GM21825 (cell line): ENCODE measurements around the gene TBX15.
"Not testable (repeated sequence)": the region's sequence is repeated elsewhere in the genome, so short reads cannot be mapped to it uniquely, and the experiment has no call there.

ENCODE experiments used
- ATAC-seq: cut with Tn5 transposase; IDR thresholded peaks from one replicate; pipeline ENCODE4 v1.9.1; 2021; ENCODE audit warnings: mild to moderate bottlenecking, moderate library complexity; ENCODE audit not compliant: unreplicated experiment

Gene TBX15

GRCh38 chr1:118928739-118929554 lies 59.2 kb downstream of the TBX15 start:
- ATAC-seq: no peak

GRCh38 chr1:118927427-118928187 lies 60.5 kb downstream of the TBX15 start:
- no peak for ATAC-seq

GRCh38 chr1:118926261-118926660 lies 61.9 kb downstream of the TBX15 start:
- no peak for ATAC-seq

GRCh38 chr1:118925651-118926050 lies 62.5 kb downstream of the TBX15 start:
- no peak for ATAC-seq

GRCh38 chr1:118923319-118923718 lies 64.8 kb downstream of the TBX15 start:
- ATAC-seq: no peak

- no peak for ATAC-seq
Measured at GRCh38 chr1:118921994-118922393, 66.1 kb downstream of the TBX15 start.

GRCh38 chr1:118920124-118920717 lies 67.9 kb downstream of the TBX15 start:
- no peak for ATAC-seq

GRCh38 chr1:118918940-118919259 lies 69.2 kb downstream of the TBX15 start:
- no peak for ATAC-seq

GRCh38 chr1:118918230-118918939 lies 69.8 kb downstream of the TBX15 start:
- ATAC-seq: peak; percentile 72

GRCh38 chr1:118916346-118916745 lies 71.8 kb downstream of the TBX15 start:
- ATAC-seq: not testable (repeated sequence)

- ATAC-seq: peak; percentile 51
Measured at GRCh38 chr1:118914379-118915161, 73.6 kb downstream of the TBX15 start.

- no peak for ATAC-seq
Measured at GRCh38 chr1:118913818-118914217, 74.3 kb downstream of the TBX15 start.

GRCh38 chr1:118912574-118912973 lies 75.6 kb downstream of the TBX15 start:
- ATAC-seq: no peak

- ATAC-seq: no peak
Measured at GRCh38 chr1:118911571-118911970, 76.6 kb downstream of the TBX15 start.

GRCh38 chr1:118907466-118907865 lies 80.7 kb downstream of the TBX15 start:
- no peak for ATAC-seq

GRCh38 chr1:118905671-118906070 lies 82.5 kb downstream of the TBX15 start:
- no peak for ATAC-seq

- ATAC-seq: no peak
Measured at GRCh38 chr1:118905196-118905595, 82.9 kb downstream of the TBX15 start.

- no peak for ATAC-seq
Measured at GRCh38 chr1:118902711-118903191, 85.4 kb downstream of the TBX15 start.

- ATAC-seq: no peak
Measured at GRCh38 chr1:118902299-118902698, 85.8 kb downstream of the TBX15 start.
